Neural progenitor cell (in vitro differentiated cells): ENCODE data around the gene NFKBIE. TPM values are rescaled to one million over a fixed set of nuclear protein-coding genes. Genes with fewer than 3 reads are reported as not detected.

Experiments used
- DNase-seq: peaks from one replicate; pipeline ENCODE4 v3.0.0-alpha.2; 2016; ENCODE audit warnings: low spot score
- H2AFZ ChIP-seq: fragments of 200-600 bp; sonication (generic); replicated peaks from 2 replicates; pipeline ENCODE4 v1.6.1; 2016; ENCODE audit warnings: antibody characterized with exemption
- H3F3A ChIP-seq: fragments of 200-600 bp; sonication (generic); 2 replicates; pipeline ENCODE4 v1.6.1; 2016; ENCODE audit warnings: antibody characterized with exemption, low read depth
- H3K27ac ChIP-seq: fragments of 200-600 bp; sonication (generic); 2 replicates; pipeline ENCODE4 v1.5.1; 2016; ENCODE audit warnings: mild to moderate bottlenecking
- H3K27me3 ChIP-seq: fragments of 200-600 bp; sonication (generic); 2 replicates; pipeline ENCODE4 v1.6.1; 2016; ENCODE audit warnings: mild to moderate bottlenecking, moderate library complexity
- H3K36me3 ChIP-seq: fragments of 200-600 bp; sonication (generic); 2 replicates; pipeline ENCODE4 v1.5.1; 2016
- H3K4me1 ChIP-seq: fragments of 200-600 bp; sonication (generic); 2 replicates; pipeline ENCODE4 v1.6.1; 2016; ENCODE audit warnings: mixed run types
- H3K4me2 ChIP-seq: fragments of 200-600 bp; sonication (generic); 2 replicates; pipeline ENCODE4 v1.6.1; 2016
- H3K4me3 ChIP-seq: fragments of 200-600 bp; sonication (generic); 2 replicates; pipeline ENCODE4 v1.5.1; 2016
- H3K79me2 ChIP-seq: fragments of 200-600 bp; sonication (generic); 2 replicates; pipeline ENCODE4 v1.6.1; 2016; ENCODE audit warnings: low read depth
- H3K9ac ChIP-seq: fragments of 200-600 bp; sonication (generic); 2 replicates; pipeline ENCODE4 v1.6.1; 2016
- H3K9me3 ChIP-seq: fragments of 200-600 bp; sonication (generic); 2 replicates; pipeline ENCODE4 v1.5.1; 2016; ENCODE audit warnings: low read depth
- H4K20me1 ChIP-seq: fragments of 200-600 bp; sonication (generic); 2 replicates; pipeline ENCODE4 v1.6.1; 2016; ENCODE audit warnings: low read depth
- H3K27ac Mint-ChIP-seq: 3 replicates; pipeline ENCODE4 v1.8.0; 2021; ENCODE audit warnings: mixed read lengths
- H3K27me3 Mint-ChIP-seq: 2 replicates; pipeline ENCODE4 v1.8.0; 2022; ENCODE audit warnings: low read depth, mild to moderate bottlenecking, inconsistent platforms, moderate library complexity, mixed read lengths; ENCODE audit not compliant: insufficient read depth
- H3K36me3 Mint-ChIP-seq: 3 replicates; pipeline ENCODE4 v1.8.0; 2021; ENCODE audit warnings: mixed read lengths
- H3K4me1 Mint-ChIP-seq: 3 replicates; pipeline ENCODE4 v1.8.0; 2021; ENCODE audit warnings: mixed read lengths
- H3K4me3 Mint-ChIP-seq: 3 replicates; pipeline ENCODE4 v1.8.0; 2021; ENCODE audit warnings: mild to moderate bottlenecking, moderate library complexity, mixed read lengths
- H3K9me3 Mint-ChIP-seq: 3 replicates; pipeline ENCODE4 v1.8.0; 2020; ENCODE audit warnings: mixed read lengths
- CTCF ChIP-seq: fragments of 200-600 bp; sonication (generic); IDR thresholded peaks from 2 replicates; pipeline ENCODE4 v1.5.1; 2017; ENCODE audit warnings: antibody characterized with exemption, mild to moderate bottlenecking
- EZH2 ChIP-seq: fragments of 200-600 bp; sonication (generic); IDR thresholded peaks from 2 replicates; pipeline ENCODE4 v1.6.1; 2017; ENCODE audit warnings: antibody characterized with exemption, mild to moderate bottlenecking, moderate library complexity
- EZH2phosphoT487 ChIP-seq: fragments of 200-600 bp; sonication (generic); IDR thresholded peaks from 2 replicates; pipeline ENCODE4 v1.6.1; 2017; ENCODE audit warnings: antibody characterized with exemption
- total RNA-seq: library from RNA; depleted of rRNA; stranded (reverse); fragments of >200 nt; gene quantifications from 2 replicates; pipeline ENCODE4 v1.2.3, GENCODE V29; 2015; ENCODE audit warnings: low replicate concordance

The NFKBIE gene
- total RNA-seq, 1 donor from 2014 or later = 5.1 TPM

GRCh38 chr6:44238687-44239350 is 26.5 kb downstream of the NFKBIE start:
- H4K20me1 ChIP-seq = no peaks in the 10 kb centered on the region
- peak overlapping the region; percentile 80 for H3K4me3 Mint-ChIP-seq
- H3K27me3 Mint-ChIP-seq = peaks cover 3% of the 10 kb centered on the region
- peaks cover 8% of the 10 kb centered on the region for H3K4me1 ChIP-seq
- H3K4me2 ChIP-seq = no peak overlapping the region
- no peaks in the 10 kb centered on the region for H3K79me2 ChIP-seq
- no peaks in the 10 kb centered on the region for H3K9me3 Mint-ChIP-seq
- H3K36me3 Mint-ChIP-seq = no peaks in the 10 kb centered on the region
- no peak overlapping the region for H2AFZ ChIP-seq
- TF ChIP-seq EZH2 (no peak), CTCF (no peak), EZH2phosphoT487 (no peak)
- no peak overlapping the region for H3K9ac ChIP-seq
- H3K27ac ChIP-seq = no peak overlapping the region
- H3K27ac Mint-ChIP-seq = no peak overlapping the region
- no peak for DNase-seq
- H3F3A ChIP-seq = peaks cover 34% of the 10 kb centered on the region
- H3K9me3 ChIP-seq = no peaks in the 10 kb centered on the region
- peaks cover 29% of the 10 kb centered on the region for H3K4me1 Mint-ChIP-seq
- no peak overlapping the region for H3K4me3 ChIP-seq
- no peaks in the 10 kb centered on the region for H3K36me3 ChIP-seq
- no peaks in the 10 kb centered on the region for H3K27me3 ChIP-seq

DNA sequence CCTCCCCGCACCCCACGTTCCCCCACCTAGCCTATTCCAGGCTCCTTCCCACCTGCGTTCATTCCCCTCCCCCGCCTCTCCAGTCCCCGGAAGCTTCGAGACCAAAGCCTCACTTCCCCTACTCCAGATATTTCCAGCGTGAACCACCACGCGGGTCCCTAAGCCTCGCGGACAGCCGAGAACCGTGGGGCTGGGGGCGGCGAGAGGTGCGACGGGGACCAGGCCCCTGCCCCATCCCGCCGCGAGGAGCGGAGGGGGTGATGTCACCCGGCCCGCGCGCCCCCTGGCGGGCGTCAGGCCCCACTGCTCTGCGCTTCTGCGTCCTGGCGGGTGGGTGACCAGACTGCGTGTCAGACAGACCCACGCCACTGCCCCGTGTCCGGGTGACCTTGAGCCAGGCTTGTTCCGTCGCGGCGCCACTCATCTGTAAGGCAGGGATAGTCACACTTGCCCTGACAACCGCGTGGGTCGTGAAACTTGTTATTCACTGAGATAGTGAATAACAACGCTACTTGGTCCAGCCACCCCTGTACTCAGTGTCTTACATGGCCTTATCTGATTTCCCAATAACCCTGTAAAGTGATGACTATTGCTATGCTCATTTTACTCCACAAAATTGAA is 27.4 kb downstream of the NFKBIE start:
- peaks cover 29% of the 10 kb centered on the region for H3F3A ChIP-seq
- peak overlapping the region; percentile 54 for H3K4me3 ChIP-seq
- H3K27me3 ChIP-seq = no peaks in the 10 kb centered on the region
- Mint-ChIP-seq H3K27me3 (peaks cover 7% of the 10 kb centered on the region), H3K36me3 (peaks cover 3% of the 10 kb centered on the region), H3K9me3 (no peaks in the 10 kb centered on the region), H3K27ac (peak overlapping the region; percentile 88), H3K4me1 (peaks cover 30% of the 10 kb centered on the region), H3K4me3 (peak overlapping the region; percentile 80)
- peaks cover 8% of the 10 kb centered on the region for H3K4me1 ChIP-seq
- no peak for TF ChIP-seq EZH2
- TF ChIP-seq CTCF = peak; percentile 96
- TF ChIP-seq EZH2phosphoT487 = no peak
- H3K27ac ChIP-seq = no peak overlapping the region
- H3K9me3 ChIP-seq = no peaks in the 10 kb centered on the region
- peak overlapping the region; percentile 80 for H3K4me2 ChIP-seq
- no peaks in the 10 kb centered on the region for H4K20me1 ChIP-seq
- H3K79me2 ChIP-seq = no peaks in the 10 kb centered on the region
- peak; percentile 87 for DNase-seq
- H3K9ac ChIP-seq = no peak overlapping the region
- peak overlapping the region; percentile 83 for H2AFZ ChIP-seq
- no peaks in the 10 kb centered on the region for H3K36me3 ChIP-seq

GRCh38 chr6:44237021-44237812 is 28.1 kb downstream of the NFKBIE start:
- peaks cover 23% of the 10 kb centered on the region for H3F3A ChIP-seq
- H3K27ac ChIP-seq = no peak overlapping the region

More at GRCh38 chr6:44237021-44237812, 28.1 kb downstream of the NFKBIE start:
- no peaks in the 10 kb centered on the region for H3K79me2 ChIP-seq
- H3K4me3 ChIP-seq = peak overlapping the region; percentile 54
- no peak overlapping the region for H3K9ac ChIP-seq
- Mint-ChIP-seq H3K27ac (peak overlapping the region; percentile 88), H3K27me3 (peaks cover 7% of the 10 kb centered on the region), H3K36me3 (peaks cover 3% of the 10 kb centered on the region), H3K4me3 (peak overlapping the region; percentile 80), H3K4me1 (peaks cover 30% of the 10 kb centered on the region), H3K9me3 (no peaks in the 10 kb centered on the region)
- DNase-seq = peak; percentile 79
- H3K4me1 ChIP-seq = peaks cover 8% of the 10 kb centered on the region
- H3K4me2 ChIP-seq = peak overlapping the region; percentile 80
- peak overlapping the region; percentile 83 for H2AFZ ChIP-seq
- TF ChIP-seq EZH2phosphoT487 = no peak
- TF ChIP-seq CTCF = no peak
- no peak for TF ChIP-seq EZH2
- H3K9me3 ChIP-seq = no peaks in the 10 kb centered on the region
- H3K27me3 ChIP-seq = no peaks in the 10 kb centered on the region
- H3K36me3 ChIP-seq = no peaks in the 10 kb centered on the region
- no peaks in the 10 kb centered on the region for H4K20me1 ChIP-seq
